HUES64 (cell line): ENCODE results near the gene TRAPPC2.

Experiments
- H3K27ac ChIP-seq: 2 replicates; pipeline ENCODE4 v1.7.0; 2013; ENCODE audit warnings: low read depth, low read length, inconsistent platforms
- H3K27me3 ChIP-seq: 2 replicates; pipeline ENCODE4 v1.6.1; 2013; ENCODE audit warnings: mild to moderate bottlenecking, low read length; ENCODE audit not compliant: insufficient read depth
- H3K36me3 ChIP-seq: 2 replicates; pipeline ENCODE4 v1.6.1; 2013; ENCODE audit warnings: mild to moderate bottlenecking, low read length; ENCODE audit not compliant: insufficient read depth
- H3K4me1 ChIP-seq: 2 replicates; pipeline ENCODE4 v1.6.1; 2013; ENCODE audit warnings: mild to moderate bottlenecking, low read length, moderate library complexity; ENCODE audit not compliant: insufficient read depth
- H3K4me3 ChIP-seq: 2 replicates; pipeline ENCODE4 v1.5.1; 2013; ENCODE audit warnings: mild to moderate bottlenecking, low read length, moderate library complexity
- H3K9ac ChIP-seq: 2 replicates; pipeline ENCODE4 v1.6.1; 2013; ENCODE audit warnings: mild to moderate bottlenecking, low read depth, low read length
- H3K9me3 ChIP-seq: 2 replicates; pipeline ENCODE4 v1.6.1; 2013; ENCODE audit warnings: low read depth, low read length; ENCODE audit not compliant: insufficient read depth
- WGBS: fragments of 150-250, 120-280 bp; methylation state at CpG from one replicate; pipeline ENCODE4 v1.1.7; 2013; ENCODE audit warnings: missing lambda C conversion rate; 5-methylcytosine and 5-hydroxymethylcytosine counted together

TRAPPC2 gene

DNA sequence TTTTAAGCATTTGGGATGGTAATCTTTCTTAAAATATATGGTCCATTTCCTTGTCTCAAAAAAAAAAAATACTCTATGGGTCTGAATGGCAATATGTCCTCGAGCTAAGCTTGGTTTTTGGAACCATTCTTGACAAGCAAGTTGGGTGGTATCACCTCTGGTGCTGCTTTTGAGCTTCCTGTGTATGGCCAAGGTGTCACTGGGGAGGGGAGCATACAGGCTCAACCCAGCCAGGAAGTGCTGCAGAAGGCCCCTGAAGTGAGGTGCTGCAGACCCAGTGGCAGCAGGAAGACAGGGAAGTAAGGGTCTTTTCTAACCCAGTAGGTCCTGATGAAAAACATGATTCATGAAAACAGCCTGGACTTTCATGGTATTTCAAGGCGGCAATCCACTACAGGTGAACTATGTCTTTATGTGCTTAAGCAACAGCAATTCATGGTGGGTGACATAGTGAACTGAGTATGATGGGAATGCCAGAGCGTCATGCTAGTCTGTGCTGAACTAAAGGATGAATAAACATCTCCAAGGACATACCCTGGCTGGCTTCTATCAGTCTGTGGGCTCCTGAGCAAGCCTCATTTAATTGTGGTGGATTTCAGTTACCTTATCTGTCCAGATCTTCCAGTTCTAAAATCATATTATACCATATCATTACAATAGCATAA, 15.1 kb downstream of the TRAPPC2 start:
- H3K4me3 ChIP-seq: no peak overlapping the region
- 97% methylated on average over 3 of the region's 3 CpGs for WGBS
- no peaks in the 10 kb centered on the region for H3K9me3 ChIP-seq
- H3K9ac ChIP-seq: no peak overlapping the region
- H3K27me3 ChIP-seq: no peaks in the 10 kb centered on the region
- no peak overlapping the region for H3K27ac ChIP-seq
- H3K4me1 ChIP-seq: no peaks in the 10 kb centered on the region
- peaks cover 36% of the 10 kb centered on the region for H3K36me3 ChIP-seq

DNA sequence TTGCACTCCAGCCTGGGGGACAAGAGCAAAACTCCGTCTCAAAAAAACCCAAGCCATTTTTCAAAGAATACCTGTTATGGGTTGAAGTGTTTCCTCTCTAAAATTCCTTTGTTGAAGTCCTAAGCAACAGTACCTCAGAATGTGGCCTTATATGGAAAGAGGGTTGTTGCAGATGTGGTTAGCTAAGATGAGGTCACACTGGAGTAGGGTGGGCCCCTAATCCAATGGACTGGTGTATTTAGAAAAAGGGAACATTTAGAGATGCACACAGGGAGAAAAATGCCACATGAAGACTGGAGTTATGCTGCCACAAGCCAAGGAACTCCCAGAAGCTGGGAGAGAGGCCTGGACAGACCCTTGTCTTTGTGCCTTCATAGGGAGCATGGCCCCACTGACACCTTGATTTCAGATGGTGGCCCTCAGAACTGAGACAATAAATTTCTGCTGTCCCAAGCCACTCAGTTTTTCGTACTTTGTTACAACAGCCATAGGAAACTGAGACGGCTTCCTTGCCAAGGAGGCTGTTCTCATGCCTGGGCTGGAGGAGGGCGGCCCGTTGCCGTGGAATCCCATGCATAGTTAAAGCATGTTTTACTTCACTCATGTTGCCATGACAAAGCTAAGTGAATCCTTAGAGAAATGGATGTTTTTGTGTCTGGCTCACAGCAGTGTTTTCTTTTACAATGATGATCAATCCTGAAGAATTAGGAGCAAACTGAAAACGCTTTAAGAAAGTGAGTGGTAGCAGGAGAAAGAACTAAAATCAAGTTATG, 16.5 kb downstream of the TRAPPC2 start:
- H3K36me3 ChIP-seq: peaks cover 39% of the 10 kb centered on the region
- no peaks in the 10 kb centered on the region for H3K27me3 ChIP-seq
- H3K9ac ChIP-seq: peak overlapping the region; percentile 36; the same call in 1 of the 2 replicates
- peak overlapping the region; percentile 62 for H3K27ac ChIP-seq
- no peaks in the 10 kb centered on the region for H3K9me3 ChIP-seq
- 90% methylated on average over 6 of the region's 7 CpGs for WGBS
- H3K4me3 ChIP-seq: no peak overlapping the region
- H3K4me1 ChIP-seq: no peaks in the 10 kb centered on the region

DNA sequence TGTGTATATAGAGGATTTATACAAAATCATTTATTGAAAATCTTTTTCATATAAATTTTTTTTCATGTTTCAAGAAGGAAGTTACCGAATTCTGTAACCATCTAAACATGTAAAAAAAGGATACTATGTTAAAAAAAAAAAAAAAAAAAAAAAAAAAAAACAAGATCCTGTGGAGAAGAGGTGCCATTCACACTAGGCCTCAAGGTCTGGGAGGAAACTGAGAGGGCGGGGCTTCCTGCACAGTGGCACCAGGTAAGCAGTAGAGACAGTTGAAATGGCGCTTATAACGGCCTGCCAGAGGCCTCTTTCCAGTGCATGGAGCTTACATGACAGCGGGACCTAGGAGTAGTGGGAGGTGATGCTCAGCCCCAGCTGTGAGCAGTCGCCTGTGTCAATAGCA, 17.5 kb downstream of the TRAPPC2 start:
- Histone ChIP-seq H3K9ac (no peak overlapping the region), H3K9me3 (no peaks in the 10 kb centered on the region), H3K4me1 (no peaks in the 10 kb centered on the region), H3K4me3 (no peak overlapping the region), H3K27ac (no peak overlapping the region), H3K36me3 (peaks cover 40% of the 10 kb centered on the region), H3K27me3 (no peaks in the 10 kb centered on the region)
- 96% methylated on average over 5 of the region's 6 CpGs for WGBS

DNA sequence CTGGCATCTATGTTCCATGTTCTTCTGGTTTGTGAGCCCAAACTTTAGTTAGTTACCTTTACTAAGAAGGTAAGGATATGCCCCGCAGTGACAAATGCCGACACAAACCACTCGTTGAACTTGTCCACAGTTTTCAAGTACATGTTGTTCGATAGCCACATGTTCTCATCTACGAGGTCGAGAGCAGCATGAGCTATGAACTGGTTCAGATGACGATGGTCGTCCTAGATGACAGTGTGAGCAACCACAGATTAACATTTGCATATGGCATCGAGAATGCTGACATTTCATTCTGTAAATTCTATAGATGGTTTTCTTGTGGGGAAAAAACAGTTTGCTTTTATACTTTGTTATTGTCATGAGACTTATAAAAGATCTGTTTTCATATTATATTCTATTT, 18.0 kb downstream of the TRAPPC2 start:
- Histone ChIP-seq H3K4me1 (no peaks in the 10 kb centered on the region), H3K9me3 (no peaks in the 10 kb centered on the region), H3K36me3 (peaks cover 44% of the 10 kb centered on the region), H3K9ac (no peak overlapping the region), H3K27me3 (no peaks in the 10 kb centered on the region), H3K27ac (no peak overlapping the region), H3K4me3 (no peak overlapping the region)
- 96% methylated on average over 9 of the region's 9 CpGs for WGBS

DNA sequence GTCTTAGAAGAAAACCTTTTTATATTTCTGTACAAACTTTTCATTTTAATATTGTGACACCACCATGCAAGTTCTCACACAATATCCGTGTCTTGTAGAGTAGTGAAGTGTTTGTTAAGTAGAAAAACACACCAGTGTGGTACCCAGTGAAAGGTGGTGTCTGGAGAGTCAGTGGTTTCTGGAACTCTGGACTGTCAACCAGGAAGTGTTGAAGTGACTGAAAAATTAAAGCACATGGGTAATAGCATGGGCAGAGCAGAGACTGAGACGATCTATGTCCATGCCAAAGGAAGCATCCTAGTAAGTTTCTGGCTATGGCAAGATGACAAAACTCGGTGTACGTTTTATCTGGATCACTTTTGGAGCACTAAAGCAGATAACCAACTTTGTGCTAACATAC, 23.3 kb downstream of the TRAPPC2 start:
- Histone ChIP-seq H3K4me3 (no peak overlapping the region), H3K27me3 (no peaks in the 10 kb centered on the region), H3K27ac (no peak overlapping the region), H3K9ac (no peak overlapping the region), H3K36me3 (peaks cover 46% of the 10 kb centered on the region), H3K9me3 (no peaks in the 10 kb centered on the region), H3K4me1 (no peaks in the 10 kb centered on the region)
- WGBS: 95% methylated on average over 3 of the region's 4 CpGs

DNA sequence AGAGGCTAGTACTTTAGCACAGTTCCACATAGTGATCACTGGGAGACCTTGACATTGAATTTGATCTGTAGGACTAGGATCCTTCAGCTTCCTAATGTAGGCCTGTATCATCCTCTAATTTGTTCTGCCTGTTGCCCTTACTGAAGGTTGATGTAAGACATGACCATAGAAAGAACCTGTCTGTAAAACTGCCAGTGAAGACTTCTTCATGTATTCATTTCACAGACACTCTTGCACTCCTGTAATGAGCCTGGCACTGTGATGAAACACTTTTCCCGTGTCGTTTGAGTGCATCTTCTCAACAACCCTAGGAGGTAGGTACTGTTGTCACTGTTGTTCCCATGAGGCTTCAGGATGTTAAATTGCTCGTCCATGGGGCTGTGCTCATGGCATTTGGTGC, 30.8 kb downstream of the TRAPPC2 start:
- Histone ChIP-seq H3K36me3 (peaks cover 5% of the 10 kb centered on the region; the same call in 1 of the 2 replicates), H3K4me3 (no peak overlapping the region), H3K9me3 (no peaks in the 10 kb centered on the region), H3K4me1 (peaks cover 3% of the 10 kb centered on the region; the same call in 1 of the 2 replicates), H3K9ac (no peak overlapping the region), H3K27me3 (no peaks in the 10 kb centered on the region), H3K27ac (no peak overlapping the region)
- WGBS: 89% methylated on average over 3 of the region's 3 CpGs

DNA sequence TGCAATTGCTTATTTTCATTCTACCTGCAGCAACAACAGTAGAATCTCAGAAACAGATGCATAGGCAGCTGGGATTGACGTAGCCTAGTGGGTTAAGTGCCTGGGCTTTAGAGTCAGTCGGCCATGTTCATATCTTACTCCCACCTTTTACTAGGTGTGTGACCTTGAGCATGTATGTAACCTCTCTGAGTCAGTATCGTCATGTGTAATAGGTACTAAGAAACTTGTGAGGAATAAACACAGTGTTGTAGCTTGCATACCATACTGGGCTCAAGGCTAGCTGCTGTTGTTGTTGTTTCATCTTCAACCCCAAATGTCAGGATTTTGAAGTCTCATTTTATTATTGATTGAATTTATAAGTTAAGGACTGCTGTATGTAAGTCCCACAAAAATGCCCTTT, 31.3 kb downstream of the TRAPPC2 start:
- peaks cover 3% of the 10 kb centered on the region; the same call in 1 of the 2 replicates for H3K4me1 ChIP-seq
- H3K4me3 ChIP-seq: no peak overlapping the region
- H3K9ac ChIP-seq: no peak overlapping the region
- 90% methylated on average over 3 of the region's 3 CpGs for WGBS
- no peak overlapping the region for H3K27ac ChIP-seq
- no peaks in the 10 kb centered on the region for H3K9me3 ChIP-seq
- no peaks in the 10 kb centered on the region for H3K27me3 ChIP-seq
- peaks cover 5% of the 10 kb centered on the region; the same call in 1 of the 2 replicates for H3K36me3 ChIP-seq

DNA sequence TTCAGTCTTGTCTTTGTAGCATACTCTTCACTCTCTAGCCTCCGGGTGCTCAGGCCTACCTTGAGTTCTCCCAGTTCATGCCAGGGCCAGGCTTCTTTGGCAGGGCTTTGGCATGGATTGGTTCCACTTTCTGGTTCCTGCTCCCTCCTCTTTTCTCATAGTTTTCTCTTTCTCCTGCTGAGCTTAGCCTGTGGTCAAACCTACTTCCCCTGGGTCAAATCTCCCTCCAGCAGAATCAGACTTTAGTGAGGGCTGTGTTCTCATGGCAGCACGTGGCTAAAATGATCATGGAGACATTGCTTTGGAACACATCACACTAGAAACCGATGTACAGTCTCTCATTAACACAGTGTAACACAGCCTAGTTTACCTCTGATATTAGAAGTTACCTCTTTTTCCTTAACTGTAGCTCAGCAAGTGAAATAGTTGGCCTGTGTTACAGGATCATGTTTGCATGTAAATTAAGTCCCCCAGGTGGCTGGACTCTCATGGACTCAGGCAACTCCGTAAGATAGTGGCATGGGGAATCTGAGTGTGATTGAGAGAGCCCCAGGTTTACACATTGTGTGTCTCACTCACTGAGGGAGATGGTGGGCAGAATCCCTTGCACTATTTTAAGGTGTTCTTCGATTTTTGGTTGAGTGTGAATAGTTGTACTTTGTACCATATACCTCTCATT, 32.2 kb downstream of the TRAPPC2 start:
- Histone ChIP-seq H3K27me3 (no peaks in the 10 kb centered on the region), H3K36me3 (peaks cover 5% of the 10 kb centered on the region; the same call in 1 of the 2 replicates), H3K4me1 (peaks cover 3% of the 10 kb centered on the region; the same call in 1 of the 2 replicates), H3K27ac (no peak overlapping the region), H3K9me3 (no peaks in the 10 kb centered on the region), H3K9ac (no peak overlapping the region), H3K4me3 (no peak overlapping the region)
- WGBS: 86% methylated on average over 5 of the region's 5 CpGs

DNA sequence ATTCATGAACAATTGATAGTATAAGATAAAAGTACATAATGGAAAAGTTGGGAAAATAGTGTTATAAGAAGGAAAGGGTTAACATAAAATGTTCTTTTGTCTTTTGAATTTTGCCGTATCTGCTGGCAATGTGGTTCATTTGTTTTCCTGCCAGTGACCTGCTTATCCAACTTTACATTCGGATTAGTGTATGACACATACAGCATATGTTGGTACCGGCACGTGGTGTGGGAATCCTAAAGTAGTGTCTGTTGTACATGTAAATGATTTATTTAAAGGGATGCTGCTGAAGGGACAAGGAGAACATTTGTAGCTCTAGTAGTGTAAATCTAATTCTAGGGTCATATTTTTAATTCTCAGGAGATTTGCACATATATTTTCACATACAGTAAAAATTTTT, 34.0 kb downstream of the TRAPPC2 start:
- no peaks in the 10 kb centered on the region for H3K27me3 ChIP-seq
- no peaks in the 10 kb centered on the region for H3K9me3 ChIP-seq
- 98% methylated on average over 4 of the region's 4 CpGs for WGBS
- H3K4me1 ChIP-seq: peaks cover 3% of the 10 kb centered on the region; the same call in 1 of the 2 replicates
- H3K36me3 ChIP-seq: peaks cover 5% of the 10 kb centered on the region; the same call in 1 of the 2 replicates
- H3K27ac ChIP-seq: no peak overlapping the region
- H3K9ac ChIP-seq: no peak overlapping the region
- no peak overlapping the region for H3K4me3 ChIP-seq

DNA sequence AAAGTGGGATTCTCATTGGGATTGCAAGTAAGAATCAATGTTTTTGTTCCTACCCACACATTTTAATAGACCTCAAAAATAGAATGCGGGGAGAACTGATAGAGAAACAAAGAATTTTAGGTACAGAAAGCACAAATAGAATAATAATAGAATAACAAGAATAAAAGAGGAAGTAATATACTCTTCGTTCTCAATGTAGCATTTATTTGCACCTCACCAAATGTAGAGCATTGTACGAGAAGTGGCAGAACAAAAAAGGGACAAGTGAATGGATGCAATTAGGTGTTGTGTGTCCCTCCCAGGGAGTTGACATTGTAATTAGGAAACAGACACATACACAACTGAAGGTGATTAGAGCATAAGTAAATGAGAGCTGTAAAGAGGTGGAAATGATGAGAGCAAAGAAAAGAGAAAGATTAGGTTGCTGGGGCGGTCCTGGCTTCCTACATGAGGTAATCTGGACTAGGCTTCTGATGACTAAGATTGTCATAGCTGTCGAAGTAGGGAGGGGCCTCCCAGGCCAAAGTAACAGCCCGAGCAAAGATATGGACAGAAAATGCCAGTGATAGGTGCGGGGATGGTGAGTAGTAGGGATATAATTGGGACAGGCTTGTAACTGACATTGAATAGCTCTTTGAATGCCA, 35.1 kb downstream of the TRAPPC2 start:
- Histone ChIP-seq H3K4me1 (peaks cover 12% of the 10 kb centered on the region; the same call in 1 of the 2 replicates), H3K36me3 (peaks cover 5% of the 10 kb centered on the region; the same call in 1 of the 2 replicates), H3K27ac (no peak overlapping the region)

More for the DNA sequence above, 35.1 kb downstream of the TRAPPC2 start:
- Histone ChIP-seq H3K27me3 (no peaks in the 10 kb centered on the region), H3K4me3 (no peak overlapping the region), H3K9me3 (no peaks in the 10 kb centered on the region), H3K9ac (no peak overlapping the region)
- 90% methylated on average over 5 of the region's 7 CpGs for WGBS
